Medulla oblongata (tissue), 1 donor: ENCODE results near the gene IL1R1.
"Not testable (repeated sequence)": the region's sequence is repeated elsewhere in the genome, so short reads cannot be mapped to it uniquely, and the experiment has no call there.

Experiments
- DNase-seq: peaks from one replicate; pipeline ENCODE4 v3.0.0-alpha.2; 2015; ENCODE audit errors: extremely low spot score

IL1R1 gene

GRCh38 chr2:102141970-102142828, at the start of gene IL1R1:
Gene IL1R1, plus strand, starts transcription at chr2:102142746. Its CDS starts 14,979 bp downstream, at chr2:102157725.
- peak; percentile 43 for DNase-seq

- DNase-seq: no peak
These were observed 48.9 kb upstream of the IL1R1 start for GRCh38 chr2:102093662-102094061.

GRCh38 chr2:102094917-102095316, 47.6 kb upstream of the IL1R1 start:
- no peak for DNase-seq

GRCh38 chr2:102096103-102096502, 46.4 kb upstream of the IL1R1 start:
- DNase-seq: no peak

- no peak for DNase-seq
These were observed 43.8 kb upstream of the IL1R1 start for GRCh38 chr2:102098756-102099155.

GRCh38 chr2:102099536-102100298, 42.8 kb upstream of the IL1R1 start:
- DNase-seq: no peak

- no peak for DNase-seq
These were observed 42.0 kb upstream of the IL1R1 start for GRCh38 chr2:102100371-102101096.

GRCh38 chr2:102101097-102101848, 41.3 kb upstream of the IL1R1 start:
- DNase-seq: no peak

- no peak for DNase-seq
These were observed 40.5 kb upstream of the IL1R1 start for GRCh38 chr2:102101849-102102635.

GRCh38 chr2:102102636-102102948, 40.0 kb upstream of the IL1R1 start:
- DNase-seq: not testable (repeated sequence)

GRCh38 chr2:102103284-102103683, 39.3 kb upstream of the IL1R1 start:
- DNase-seq: no peak

GRCh38 chr2:102103992-102104871, 38.3 kb upstream of the IL1R1 start:
- peak; percentile 15 for DNase-seq

- no peak for DNase-seq
These were observed 36.4 kb upstream of the IL1R1 start for GRCh38 chr2:102106133-102106556.

GRCh38 chr2:102106813-102107740, 35.5 kb upstream of the IL1R1 start:
- DNase-seq: not testable (repeated sequence)

- no peak for DNase-seq
These were observed 34.8 kb upstream of the IL1R1 start for GRCh38 chr2:102107741-102108070.

GRCh38 chr2:102109016-102109415, 33.5 kb upstream of the IL1R1 start:
- no peak for DNase-seq

GRCh38 chr2:102110171-102110570, 32.4 kb upstream of the IL1R1 start:
- DNase-seq: no peak

GRCh38 chr2:102110596-102111334, 31.8 kb upstream of the IL1R1 start:
- no peak for DNase-seq
